Heart left ventricle (tissue), 13 donors: ENCODE data around the gene SHC3.

Source experiments
- CTCF ChIP-seq, 12 donors: fragments of 200-600 bp; sonication (generic) in 4 of 12; IDR thresholded peaks; one replicate each; pipeline versions ENCODE4 v1.5.0 to v1.8.0; 2018 to 2022; ENCODE audit warnings: antibody characterized with exemption in 12 of 12, mild to moderate bottlenecking in 5 of 12
- POLR2A ChIP-seq, 2 donors: fragments of 450-650 bp; IDR thresholded peaks; one replicate each; pipeline ENCODE4 v1.6.1; 2017; ENCODE audit warnings: antibody characterized with exemption in 2 of 2, mild to moderate bottlenecking in 2 of 2, moderate library complexity in 2 of 2
- donor health status: ischemic (EF 13 %, LVEDD 7.1; RV severe dilation, severe dysfunction).
- donor health status: DM: no; HTN: yes; CAD: no.
- donor health status: DM: no; HTN: no; CAD: no.
- donor health status: ischemic (EF 25% LVEDD 6.9; RV normal size, moderate dysfunction).
- donor health status: ischemic (EF 25% LVEDD 5.7; RV mildly dilated, moderate dysfunction).
- donor health status: ischemic (EF 35%, LVEDD 5.7; RV mildly dilated, moderate dysfunction).
- donor health status: nonischemic (EF 11% LVEDD 7.7; RV severe dilation, severe dysfunction).
- donor health status: DM: yes; HTN: yes; CAD: no.
- donor health status: PGD.
- donor health status: ischemic (EF 29% LVEDD 5.4; RV normal size, mild dysfunction).
- donor health status: nonischemic (EF 23%, LVEDD 6.1; RV moderate dilation, normal function).

DNA sequence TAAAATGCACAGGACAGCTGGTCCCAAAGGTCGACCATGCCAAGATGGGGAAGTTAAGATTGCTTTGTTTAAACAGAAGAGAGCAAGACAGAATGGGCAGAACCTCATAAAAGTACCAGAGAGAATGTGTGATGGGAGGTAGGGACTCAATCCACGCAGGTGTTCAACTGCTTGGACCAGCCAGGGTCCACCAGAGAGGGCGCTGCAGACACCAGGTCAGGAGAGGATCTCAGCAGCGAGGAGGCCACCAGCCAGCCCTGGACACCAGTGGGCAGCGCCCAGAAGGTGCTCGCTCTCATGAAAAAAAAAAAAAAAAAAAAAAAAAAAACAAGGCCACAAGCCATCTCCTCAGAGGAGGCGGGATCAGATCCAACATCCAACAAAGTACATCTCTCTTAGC lies 81.8 kb downstream of the SHC3 start:
- TF ChIP-seq POLR2A (IDR thresholded peaks at IDR 0.05) (no peak), CTCF (IDR thresholded peaks at IDR 0.05) (no peak)
